HG02840 (cell line): Measurements from ENCODE around the gene SERINC3.

ENCODE experiments used
- ATAC-seq: cut with Tn5 transposase; IDR thresholded peaks from one replicate; pipeline ENCODE4 v1.9.1; 2021; ENCODE audit warnings: mild to moderate bottlenecking, moderate library complexity, moderate number of reproducible peaks; ENCODE audit not compliant: unreplicated experiment, low FRiP score

The SERINC3 gene

DNA sequence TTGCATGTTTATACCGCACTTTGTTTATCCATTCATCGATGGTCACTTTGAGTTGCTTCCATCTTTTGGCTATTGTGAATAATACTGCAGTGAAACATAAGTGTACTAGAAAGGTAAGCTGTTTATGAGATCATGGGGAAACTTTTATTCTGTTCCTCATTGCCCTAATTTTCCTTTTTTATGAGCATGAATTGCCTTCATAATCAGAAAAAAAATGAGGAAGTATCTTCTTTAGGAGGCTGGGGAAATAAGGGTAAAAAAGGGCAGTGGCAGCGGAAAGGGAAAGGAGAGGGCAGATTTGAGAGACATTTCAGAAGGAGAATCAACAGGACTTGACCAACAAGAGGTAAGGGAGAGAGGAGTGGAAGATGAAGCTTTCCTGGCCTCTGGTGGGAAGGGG, 14.3 kb upstream of the SERINC3 start:
- ATAC-seq = no peak

DNA sequence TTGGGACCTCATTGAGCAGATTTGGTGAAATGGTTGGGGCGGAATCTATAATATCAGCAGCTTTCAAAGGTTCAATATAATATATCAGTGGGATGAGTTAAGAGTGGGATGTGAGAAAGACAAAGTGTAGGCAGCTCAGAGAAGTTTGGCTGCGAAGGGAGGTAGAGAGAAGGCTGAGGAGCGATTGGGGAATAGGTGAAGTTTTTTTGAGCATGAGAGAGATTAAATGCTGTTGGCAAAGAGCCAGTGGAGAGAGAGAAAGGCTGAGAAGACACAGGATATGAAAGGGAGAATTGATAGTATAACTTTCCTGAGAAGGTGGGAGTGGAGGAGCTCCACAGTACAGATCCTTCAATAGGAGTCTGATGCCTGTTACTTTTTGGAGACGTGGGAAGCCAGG, 12.1 kb upstream of the SERINC3 start:
- no peak for ATAC-seq

DNA sequence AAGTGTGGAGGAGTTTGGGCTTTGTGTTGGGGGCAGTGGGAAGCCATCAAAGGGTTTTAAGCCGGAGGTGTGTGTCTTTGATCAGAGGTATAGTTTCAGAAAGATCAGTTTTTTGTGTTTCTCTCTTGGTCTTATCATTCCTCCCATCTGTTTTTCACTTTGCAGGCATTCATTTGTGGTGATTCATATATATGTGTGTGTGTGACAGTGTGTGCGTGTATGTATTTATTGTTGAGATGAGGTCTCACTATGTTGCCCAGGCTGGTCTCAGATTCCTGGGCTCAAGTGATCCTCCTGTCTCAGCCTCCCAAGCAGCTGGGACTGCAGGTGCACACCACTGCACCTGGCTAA, 11.1 kb upstream of the SERINC3 start:
- no peak for ATAC-seq

DNA sequence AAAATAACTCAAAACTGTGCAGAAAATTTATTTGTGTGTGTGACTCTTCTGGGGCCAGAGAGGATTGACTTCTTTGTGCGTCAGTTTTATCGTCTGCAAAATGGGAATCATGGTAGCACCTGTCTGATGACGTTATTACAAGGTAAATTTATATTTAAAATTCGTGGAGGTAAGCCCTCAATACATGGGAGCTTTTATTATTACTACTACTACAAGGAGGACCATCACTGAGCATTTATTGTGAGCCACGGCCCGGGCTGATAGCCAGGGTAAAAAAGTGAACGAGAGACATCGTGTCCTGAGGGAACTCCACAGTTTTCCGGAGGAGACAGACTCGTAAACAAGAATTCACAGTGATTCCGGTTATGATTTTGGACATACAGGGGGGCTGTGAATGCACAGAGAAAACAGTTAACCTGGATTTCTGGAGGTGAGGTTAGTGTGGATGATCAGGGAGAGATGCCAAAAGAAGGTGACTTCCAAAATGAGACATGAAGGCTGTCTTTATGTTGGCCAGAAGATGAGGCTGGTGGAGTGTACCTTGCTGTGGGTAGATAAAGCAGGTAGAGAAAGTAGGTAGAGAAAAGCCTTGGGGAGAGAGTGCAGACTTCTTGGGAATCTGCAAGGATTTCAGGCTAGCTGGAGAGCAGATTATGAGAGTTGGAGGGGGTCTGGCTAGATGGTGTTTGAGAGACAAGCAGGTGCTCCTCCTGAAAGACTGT, 10.6 kb upstream of the SERINC3 start:
- ATAC-seq = no peak

DNA sequence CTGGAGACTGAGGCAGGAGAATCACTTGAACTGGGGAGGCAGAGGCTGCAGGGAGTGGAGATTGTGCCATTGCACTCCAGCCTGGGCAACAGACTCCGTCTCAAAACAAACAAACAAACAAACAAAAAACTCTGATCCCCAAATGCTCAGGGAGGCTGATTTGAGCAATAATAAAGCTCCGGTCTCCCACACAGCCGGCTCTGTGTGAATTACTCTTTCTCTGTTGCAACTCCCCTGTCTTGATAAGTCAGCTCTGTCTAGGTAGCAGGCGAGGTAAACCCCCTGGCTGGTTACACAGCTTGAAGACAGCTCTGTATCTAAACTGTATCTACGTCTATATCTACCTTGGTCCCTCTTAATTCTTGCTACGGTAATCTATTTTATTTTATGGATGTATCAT, 6.4 kb upstream of the SERINC3 start:
- no peak for ATAC-seq

DNA sequence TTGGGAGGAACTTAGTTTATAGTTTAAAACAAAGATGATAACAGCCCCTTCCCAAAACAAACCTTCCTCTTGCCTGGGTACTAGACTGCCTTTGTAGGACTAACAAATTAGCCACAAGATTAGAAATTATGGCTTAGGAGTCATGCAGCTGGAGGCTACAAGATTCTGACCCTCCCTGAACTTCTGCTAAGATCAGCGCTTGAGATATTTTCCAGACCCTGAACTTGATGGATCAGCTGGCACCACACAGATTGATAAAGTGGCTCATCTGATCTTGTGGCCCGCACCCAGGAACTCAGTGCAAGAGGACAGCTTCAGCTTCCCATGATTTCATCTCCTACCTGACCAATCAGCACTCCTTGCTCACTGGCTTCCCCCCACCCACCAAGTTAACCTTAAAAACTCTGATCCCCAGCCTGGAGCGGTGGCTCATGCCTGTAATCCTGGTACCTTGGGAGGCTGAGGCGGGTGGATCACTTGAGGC, 5.9 kb upstream of the SERINC3 start:
- ATAC-seq = no peak

DNA sequence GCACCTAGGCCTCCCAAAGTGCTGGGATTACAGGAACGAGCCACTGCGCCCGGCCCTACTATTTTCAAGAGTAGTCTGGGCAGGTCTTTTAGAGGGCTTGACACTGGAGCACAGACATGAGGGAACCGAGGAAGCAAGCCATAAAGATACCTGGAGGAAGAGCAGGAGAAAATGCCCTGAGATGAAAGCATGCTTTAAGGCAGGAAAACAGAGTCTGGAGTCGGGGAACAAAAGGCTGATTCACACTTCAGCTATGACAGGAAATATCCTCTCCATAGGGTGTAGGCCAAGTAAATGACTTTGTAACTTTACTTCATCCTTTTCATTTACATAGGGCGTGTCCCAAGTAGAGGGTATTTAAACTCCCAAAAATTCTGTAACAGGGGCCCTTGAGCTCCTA, 4.3 kb upstream of the SERINC3 start:
- no peak for ATAC-seq

DNA sequence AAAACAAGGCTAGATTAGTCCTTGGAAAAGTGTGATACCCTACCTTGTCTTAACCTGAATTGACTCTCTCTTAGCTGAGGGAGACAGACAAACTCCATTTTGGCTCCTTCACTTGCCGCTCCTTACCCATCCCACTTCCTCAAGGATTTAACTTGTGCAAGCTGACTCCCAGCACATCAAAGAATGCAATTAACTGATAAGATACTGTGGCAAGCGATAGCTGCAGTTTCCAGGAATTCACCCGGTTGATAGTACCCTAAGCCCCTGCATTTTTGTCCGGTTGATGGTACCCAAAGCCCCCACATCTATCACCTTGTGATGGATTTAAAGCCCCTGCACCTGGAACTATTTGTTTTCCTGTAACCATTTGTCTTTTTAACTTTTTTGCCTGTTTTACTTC, 1.9 kb upstream of the SERINC3 start:
- no peak for ATAC-seq

DNA sequence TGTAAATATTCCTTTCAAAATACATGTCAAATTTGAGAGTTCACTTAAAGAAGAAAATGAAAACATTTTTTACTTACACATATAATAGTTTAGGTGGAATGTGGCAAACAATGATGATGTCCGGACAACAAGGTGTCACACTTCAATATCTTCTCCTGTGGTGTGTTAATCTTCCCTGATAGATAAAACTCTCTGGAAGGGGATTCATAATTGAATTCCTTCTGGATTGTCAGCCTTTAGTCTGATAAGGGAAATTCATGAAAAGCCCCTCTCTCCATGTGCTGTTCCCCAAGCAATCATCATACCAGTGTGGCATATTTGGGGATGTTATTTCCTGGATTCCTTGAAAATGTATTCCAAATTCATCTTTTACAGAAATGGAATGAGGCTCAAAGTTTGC, 971 bp upstream of the SERINC3 start:
- no peak for ATAC-seq

DNA sequence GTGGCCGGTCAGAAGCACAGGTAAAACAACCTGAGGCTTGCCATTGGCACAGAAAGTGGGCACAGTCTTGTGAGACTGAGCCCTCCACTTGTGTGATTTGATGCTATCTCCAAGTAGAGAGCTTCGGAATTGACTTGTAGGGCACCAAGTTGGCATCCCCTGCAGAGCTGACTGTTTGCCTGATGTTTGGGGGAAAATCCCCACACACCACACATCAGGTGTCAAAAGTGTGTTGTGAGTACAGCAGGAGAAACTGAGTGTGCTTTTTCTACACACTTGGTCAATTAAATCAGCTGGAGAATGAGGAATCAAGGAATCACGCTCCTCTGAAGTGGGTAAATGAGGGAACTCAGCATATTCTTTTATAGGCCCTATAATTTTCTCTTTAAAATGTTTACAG, 989 bp downstream of the SERINC3 start:
- ATAC-seq = no peak

DNA sequence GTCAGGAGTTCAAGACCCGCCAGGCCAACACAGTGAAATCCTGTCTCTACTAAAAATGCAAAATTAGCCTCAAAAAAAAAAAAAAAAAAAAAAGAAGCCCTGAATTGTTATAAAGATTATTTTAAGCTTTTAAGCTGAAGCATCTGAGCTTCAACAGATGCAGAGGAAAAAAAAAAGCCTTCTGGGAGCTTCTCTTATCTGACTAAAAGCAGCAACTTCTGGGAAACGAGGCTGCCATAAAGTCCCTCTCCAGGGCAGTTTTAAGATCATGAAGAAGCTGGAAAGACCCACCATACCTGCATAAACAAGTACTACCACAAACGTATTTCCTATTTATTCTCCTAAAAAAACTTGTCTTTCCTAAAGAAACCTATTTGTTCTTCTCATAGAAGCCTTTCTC, 3.6 kb downstream of the SERINC3 start:
- no peak for ATAC-seq

DNA sequence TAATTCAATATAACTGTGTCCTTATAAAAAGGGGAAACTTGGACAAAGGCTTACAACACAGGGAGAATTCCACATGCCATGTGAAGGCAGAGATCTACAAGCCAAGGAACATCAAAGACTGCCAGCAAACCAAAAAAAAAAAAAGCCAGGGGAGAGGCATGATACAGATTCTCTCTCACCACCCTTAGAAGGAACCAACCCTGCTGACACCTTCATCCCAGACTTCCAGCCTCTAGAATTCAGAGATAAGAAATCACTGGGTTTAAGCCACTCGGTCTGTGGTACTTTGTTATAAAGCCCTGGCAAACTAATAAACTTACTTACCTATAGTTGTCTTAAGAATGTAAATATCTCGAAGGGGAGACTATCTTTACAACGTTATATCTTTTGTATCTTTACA, 4.4 kb downstream of the SERINC3 start:
- ATAC-seq = no peak

DNA sequence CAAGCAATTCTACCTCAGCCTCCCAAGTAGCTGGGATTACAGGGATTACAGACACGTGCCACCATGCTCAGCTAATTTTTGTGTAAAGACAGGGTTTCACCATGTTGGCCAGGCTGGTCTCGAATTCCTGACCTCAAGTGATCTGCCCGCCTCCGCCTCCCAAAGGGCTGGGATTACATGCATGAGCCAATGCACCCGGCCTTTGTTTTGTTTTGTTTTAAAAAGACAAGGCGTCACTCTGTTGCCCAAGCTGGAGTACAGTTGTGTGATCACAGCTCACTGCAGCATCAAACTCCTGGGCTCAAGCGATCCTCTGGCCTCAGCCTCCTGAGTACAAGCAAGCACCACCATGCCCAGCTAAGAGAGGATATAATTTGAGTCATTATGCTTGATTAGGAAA, 5.4 kb downstream of the SERINC3 start:
- no peak for ATAC-seq

DNA sequence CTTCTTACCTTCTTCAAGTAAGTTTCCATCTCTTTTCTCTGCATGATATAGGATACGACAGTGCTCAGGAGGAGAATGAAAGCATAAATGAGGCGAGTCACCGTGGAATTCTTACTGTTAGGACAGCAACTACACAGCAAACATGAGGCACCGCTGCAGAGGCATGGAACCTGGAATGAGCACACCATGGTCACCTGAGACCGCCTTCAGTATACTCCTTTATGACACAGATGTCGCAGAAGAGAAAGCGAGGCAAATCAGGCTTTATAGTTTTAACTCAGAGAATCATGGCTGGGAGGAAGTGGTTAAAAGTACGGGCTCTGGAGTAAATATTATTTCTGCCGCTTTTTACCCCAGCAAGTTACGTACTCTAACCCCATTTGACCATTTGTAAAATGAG, 8.0 kb downstream of the SERINC3 start:
- no peak for ATAC-seq

DNA sequence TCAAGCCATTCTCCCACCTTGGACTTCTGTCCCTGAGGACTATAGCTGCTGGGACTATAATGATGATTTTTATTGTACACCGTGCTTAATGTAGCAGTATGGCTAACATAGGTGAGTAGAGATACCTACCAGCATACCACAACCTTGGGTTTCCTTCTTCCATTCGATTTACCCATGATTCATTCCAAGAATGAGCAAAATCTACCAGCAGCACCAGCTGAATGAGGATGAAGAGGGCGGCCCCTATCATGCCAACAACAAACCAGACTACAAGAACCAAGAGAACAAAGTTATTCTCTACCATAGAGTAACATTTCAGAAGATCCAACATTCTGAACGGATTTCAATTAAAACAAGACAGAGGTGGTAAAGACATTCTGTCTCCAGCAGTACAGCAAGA, 12.1 kb downstream of the SERINC3 start:
- no peak for ATAC-seq

DNA sequence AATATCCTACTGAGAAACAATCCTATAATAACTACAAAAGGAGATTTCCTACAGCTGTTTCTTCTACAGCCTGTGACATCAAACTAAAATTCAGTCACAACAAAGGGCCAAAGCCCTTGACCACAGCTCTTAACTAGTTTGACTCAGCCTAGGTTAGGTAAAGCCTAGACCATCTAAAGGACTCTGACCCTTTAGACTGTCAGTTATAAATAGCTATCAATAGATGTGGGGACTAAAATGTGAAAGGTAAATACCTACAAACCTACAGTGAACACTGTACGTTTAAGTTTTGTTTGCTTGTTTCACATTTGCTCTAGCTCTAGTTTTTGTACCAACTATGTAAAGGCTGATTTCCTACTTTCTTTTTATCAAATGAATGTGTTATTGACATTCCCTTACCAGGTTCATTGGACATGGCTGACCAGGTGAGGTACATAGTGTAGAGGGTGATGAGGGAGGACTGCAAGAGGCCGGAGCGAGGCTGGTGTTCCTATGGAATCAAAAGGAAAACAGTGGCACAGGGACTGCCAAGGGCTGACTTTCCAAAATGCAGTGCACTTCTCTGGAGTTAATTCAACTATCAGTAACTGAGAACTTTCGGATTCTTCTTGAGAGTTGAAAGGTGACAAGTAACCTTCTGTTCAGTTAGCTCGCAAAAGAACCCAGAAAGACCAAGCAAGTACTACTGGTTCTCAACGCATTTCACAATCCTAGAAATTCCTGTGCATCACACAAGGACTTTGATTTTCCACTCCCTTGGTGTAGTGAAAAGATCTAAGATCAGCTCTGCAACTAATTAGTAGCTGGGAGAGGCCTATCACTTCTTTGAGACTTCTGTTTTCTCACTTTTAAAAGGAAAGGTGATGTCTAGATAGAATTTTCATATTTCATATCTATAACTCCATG, 17.2 kb downstream of the SERINC3 start:
- ATAC-seq = no peak

DNA sequence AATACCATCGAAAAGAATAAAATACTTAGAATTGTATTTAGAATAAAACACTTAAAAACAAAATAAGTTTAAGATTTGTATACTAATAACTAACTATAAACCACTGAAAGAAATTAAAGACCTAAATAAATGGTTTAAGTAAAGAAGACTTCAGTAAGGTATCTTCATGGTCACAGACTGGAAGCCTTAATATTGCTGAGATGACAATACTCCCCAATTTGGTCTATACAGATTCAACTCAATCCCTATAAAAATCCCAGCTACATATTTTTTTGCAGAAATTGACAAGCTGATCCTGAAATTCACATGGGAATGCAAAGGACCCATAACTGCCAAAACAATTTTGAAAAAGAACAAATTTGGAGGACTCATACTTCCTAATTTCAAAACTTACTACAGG, 18.9 kb downstream of the SERINC3 start:
- no peak for ATAC-seq

DNA sequence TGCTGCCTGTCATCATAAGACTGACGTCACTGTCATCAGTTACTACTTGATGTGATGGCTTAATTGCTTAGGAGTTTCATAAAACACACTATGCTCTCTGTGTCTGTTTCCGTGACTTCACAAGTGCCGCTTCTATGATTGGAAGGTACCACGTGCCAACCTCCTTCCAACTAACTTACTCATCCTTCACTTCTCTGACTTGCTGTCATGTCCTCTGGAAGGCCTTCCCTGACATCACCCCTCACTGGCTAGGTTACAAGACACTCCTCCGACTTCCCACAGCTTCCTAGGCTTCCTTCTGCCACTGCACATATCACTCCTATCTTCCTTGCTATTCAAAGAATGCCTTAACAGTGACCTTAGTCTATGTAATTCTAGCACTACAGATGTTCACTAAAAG, 20.4 kb downstream of the SERINC3 start:
- ATAC-seq = no peak

DNA sequence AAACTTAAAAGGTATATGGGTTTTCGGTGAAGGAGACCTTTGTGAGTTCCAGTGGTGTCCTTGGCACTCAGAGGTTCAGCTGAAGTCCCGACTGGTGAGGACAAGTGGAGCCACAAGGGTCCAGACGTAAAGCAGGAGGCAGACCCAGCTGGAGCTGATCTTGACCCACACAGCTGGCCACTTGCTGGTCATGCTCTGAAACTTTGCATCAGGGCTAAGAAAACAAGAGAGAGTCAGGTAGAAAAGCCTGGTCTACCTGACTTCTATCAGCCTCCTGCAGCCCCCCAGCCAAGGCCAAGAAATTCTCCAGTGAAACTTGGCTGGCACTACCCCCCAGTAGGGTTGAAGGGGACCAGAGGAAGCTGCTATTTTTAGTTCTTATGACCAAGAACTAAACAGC, 21.6 kb downstream of the SERINC3 start:
- no peak for ATAC-seq

DNA sequence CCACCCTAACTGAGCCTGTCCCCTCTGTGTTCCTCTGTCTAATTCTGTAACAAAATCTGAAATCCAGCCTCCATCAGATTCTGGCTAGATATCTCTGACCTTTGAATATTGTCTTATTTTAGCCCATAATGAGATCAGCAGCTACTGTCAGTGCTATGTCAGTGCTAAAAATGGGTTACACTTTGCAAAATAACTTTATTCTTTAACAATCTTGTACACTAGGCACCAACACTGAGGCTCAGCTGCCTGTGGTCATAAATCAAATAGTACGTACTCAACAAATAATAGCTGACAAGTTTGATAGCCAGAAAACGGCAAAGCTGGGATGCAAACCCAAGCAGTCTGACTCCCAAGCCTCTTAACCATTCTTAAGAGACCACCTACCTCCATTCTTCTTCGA, 24.1 kb downstream of the SERINC3 start:
- no peak for ATAC-seq

DNA sequence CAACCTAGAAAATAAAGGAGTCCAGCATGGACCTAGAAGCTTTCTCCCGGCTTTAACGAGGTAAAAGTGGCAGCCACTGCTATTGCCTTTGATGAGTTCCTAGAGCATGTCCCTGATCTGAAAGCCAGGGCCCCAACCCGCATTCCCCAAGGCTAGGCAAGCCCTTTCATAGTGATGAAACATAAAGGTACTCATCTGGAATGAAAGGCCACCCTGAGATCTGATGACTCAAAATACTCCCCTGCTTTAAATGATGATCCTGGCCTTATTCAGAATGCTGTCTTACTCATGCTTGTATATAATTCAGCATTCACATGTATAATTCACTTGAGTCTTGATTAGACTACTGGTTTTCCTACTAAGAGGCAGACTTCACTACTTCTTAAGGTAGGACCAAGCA, 24.9 kb downstream of the SERINC3 start:
- no peak for ATAC-seq
